ENCODE results near the gene SEC22A. TPM values are rescaled to one million over a fixed set of nuclear protein-coding genes. Genes with fewer than 3 reads are reported as not detected.

SEC22A gene
- polyA plus RNA-seq, 1 experiment = 16.8 TPM

GRCh38 chr3:123305192-123305591 lies 103.4 kb downstream of the SEC22A start:
- ChIA-PET POLR2A (no interaction called here), CTCF (interaction anchor here (1.2 kb wide), 1 partner anchor 20 kb away, joined by 3 read pairs; no protein-coding TSS in a partner anchor)
- Histone ChIP-seq H3K27me3 (ENCODE audit: control insufficient read depth, insufficient read depth, low read length) (no peaks in the 10 kb centered on the region; the same call in none of the 2 replicates), H3K4me3 (ENCODE audit: low read depth, low read length) (no peak overlapping the region), H3K36me3 (ENCODE audit: control insufficient read depth, insufficient read depth, low read length) (no peaks in the 10 kb centered on the region)
- no peak for DNase-seq (ENCODE audit: low read depth)
- no peak for TF ChIP-seq CTCF (IDR thresholded peaks at IDR 0.05; ENCODE audit: insufficient read depth, low read depth, low read length)

- POLR2A ChIA-PET = no interaction called here
- no peak for DNase-seq (ENCODE audit: low read depth)
- no peak for TF ChIP-seq CTCF (IDR thresholded peaks at IDR 0.05; ENCODE audit: insufficient read depth, low read depth, low read length)
- Histone ChIP-seq H3K4me3 (ENCODE audit: low read depth, low read length) (no peak overlapping the region), H3K27me3 (ENCODE audit: control insufficient read depth, insufficient read depth, low read length) (no peaks in the 10 kb centered on the region; the same call in none of the 2 replicates), H3K36me3 (ENCODE audit: control insufficient read depth, insufficient read depth, low read length) (no peaks in the 10 kb centered on the region)
- CTCF ChIA-PET = interaction anchor here (0.7 to 1.5 kb wide), 3 partner anchors 16 to 22 kb away, joined by 3 to 4 read pairs (median 3); no protein-coding TSS in a partner anchor
Measured at GRCh38 chr3:123307064-123307463, 105.3 kb downstream of the SEC22A start.

GRCh38 chr3:123310186-123310585 lies 108.4 kb downstream of the SEC22A start:
- ChIA-PET POLR2A (no interaction called here), CTCF (interaction anchor here (0.6 to 1.6 kb wide), 4 partner anchors 9 to 137 kb away, joined by 3 to 4 read pairs (median 3); no protein-coding TSS in a partner anchor)
- no peak for DNase-seq (ENCODE audit: low read depth)
- Histone ChIP-seq H3K27me3 (ENCODE audit: control insufficient read depth, insufficient read depth, low read length) (peaks cover 18% of the 10 kb centered on the region), H3K36me3 (ENCODE audit: control insufficient read depth, insufficient read depth, low read length) (no peaks in the 10 kb centered on the region), H3K4me3 (ENCODE audit: low read depth, low read length) (no peak overlapping the region)
- TF ChIP-seq CTCF (IDR thresholded peaks at IDR 0.05; ENCODE audit: insufficient read depth, low read depth, low read length) = no peak

- CTCF ChIA-PET = interaction anchor here (0.7 to 1.6 kb wide), 3 partner anchors 9 to 136 kb away, joined by 3 to 4 read pairs (median 3); no protein-coding TSS in a partner anchor
- DNase-seq (ENCODE audit: low read depth) = no peak
- H3K27me3 ChIP-seq (ENCODE audit: control insufficient read depth, insufficient read depth, low read length) = peaks cover 18% of the 10 kb centered on the region
- H3K4me3 ChIP-seq (ENCODE audit: low read depth, low read length) = no peak overlapping the region
- H3K36me3 ChIP-seq (ENCODE audit: control insufficient read depth, insufficient read depth, low read length) = no peaks in the 10 kb centered on the region
- no peak for TF ChIP-seq CTCF (IDR thresholded peaks at IDR 0.05; ENCODE audit: insufficient read depth, low read depth, low read length)
- POLR2A ChIA-PET = no interaction called here
Measured at GRCh38 chr3:123310741-123311140, 109.0 kb downstream of the SEC22A start.

GRCh38 chr3:123311201-123311600 lies 109.5 kb downstream of the SEC22A start:
- no peak for TF ChIP-seq CTCF (IDR thresholded peaks at IDR 0.05; ENCODE audit: insufficient read depth, low read depth, low read length)
- Histone ChIP-seq H3K4me3 (ENCODE audit: low read depth, low read length) (no peak overlapping the region), H3K27me3 (ENCODE audit: control insufficient read depth, insufficient read depth, low read length) (peaks cover 18% of the 10 kb centered on the region), H3K36me3 (ENCODE audit: control insufficient read depth, insufficient read depth, low read length) (no peaks in the 10 kb centered on the region)
- ChIA-PET POLR2A (no interaction called here), CTCF (no interaction called here)
- DNase-seq (ENCODE audit: low read depth) = no peak

All from BJ (cell line).